GM18873 (cell line): ENCODE results near the gene ADD1.

ENCODE experiments used
- ATAC-seq: cut with Tn5 transposase; IDR thresholded peaks from one replicate; pipeline ENCODE4 v1.9.1; 2021; ENCODE audit warnings: mild to moderate bottlenecking, moderate library complexity, moderate number of reproducible peaks; ENCODE audit not compliant: unreplicated experiment, low FRiP score

The ADD1 gene

GRCh38 chr4:2820216-2820982 lies 23.2 kb upstream of the ADD1 start:
- no peak for ATAC-seq

DNA sequence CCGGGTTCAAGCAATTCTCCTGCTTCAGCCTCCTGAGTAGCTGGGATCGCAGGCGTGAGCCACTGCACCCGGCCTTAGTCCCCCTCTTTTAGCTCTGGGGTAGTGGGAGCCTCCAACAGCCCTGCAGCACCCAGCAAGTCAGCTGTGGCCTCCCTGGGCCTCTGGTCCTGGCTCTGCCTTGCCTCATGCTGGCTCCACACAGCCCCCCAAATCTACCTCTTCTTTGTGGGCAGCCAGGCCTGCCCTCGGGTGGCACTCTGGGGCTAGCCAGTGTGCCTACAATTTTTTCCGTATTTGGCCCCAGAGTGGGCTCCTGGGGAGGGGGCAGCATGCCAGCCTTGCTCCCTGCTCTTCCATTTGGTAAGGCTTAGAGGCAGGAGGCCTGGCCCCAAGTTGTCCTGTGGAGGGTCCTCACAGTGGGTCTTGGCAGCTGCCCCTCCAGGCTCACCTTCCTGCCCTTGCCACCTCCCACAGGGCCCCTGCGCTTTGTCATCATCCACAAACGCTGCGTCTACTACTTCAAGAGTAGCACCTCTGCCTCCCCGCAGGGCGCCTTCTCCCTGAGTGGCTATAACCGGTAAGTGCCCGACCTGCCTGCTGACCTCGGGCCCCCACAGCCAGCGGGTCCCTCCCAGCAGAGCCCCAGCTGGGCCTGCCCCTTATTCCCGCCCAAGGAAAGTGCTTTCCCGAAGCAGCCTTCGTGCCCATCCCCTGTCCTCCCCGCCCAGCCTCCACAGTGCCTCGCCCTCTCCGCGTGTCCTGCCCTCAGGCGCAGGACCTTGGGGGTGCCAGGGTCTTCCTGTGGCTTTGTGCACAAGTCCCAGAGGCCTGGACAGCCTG lies 21.0 kb upstream of the ADD1 start:
- ATAC-seq: no peak

DNA sequence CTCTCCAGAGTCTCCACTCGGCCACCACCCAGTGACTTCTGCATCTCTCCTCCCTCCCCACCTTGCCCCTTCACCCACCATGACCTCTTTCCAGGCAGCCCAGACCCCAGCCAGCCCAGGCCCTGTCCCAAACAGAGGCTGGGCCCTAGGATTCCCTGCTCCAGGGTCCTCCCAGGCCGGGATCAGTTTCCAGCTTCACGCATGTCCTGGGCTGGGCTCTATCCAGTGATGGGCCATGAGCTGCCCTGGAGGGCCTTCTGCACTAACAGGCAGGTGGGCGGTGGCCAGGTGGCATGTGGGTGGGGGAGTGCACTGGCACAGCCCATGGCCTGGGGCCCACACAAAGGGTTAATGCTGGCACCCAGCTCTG lies 20.4 kb upstream of the ADD1 start:
- ATAC-seq: no peak

DNA sequence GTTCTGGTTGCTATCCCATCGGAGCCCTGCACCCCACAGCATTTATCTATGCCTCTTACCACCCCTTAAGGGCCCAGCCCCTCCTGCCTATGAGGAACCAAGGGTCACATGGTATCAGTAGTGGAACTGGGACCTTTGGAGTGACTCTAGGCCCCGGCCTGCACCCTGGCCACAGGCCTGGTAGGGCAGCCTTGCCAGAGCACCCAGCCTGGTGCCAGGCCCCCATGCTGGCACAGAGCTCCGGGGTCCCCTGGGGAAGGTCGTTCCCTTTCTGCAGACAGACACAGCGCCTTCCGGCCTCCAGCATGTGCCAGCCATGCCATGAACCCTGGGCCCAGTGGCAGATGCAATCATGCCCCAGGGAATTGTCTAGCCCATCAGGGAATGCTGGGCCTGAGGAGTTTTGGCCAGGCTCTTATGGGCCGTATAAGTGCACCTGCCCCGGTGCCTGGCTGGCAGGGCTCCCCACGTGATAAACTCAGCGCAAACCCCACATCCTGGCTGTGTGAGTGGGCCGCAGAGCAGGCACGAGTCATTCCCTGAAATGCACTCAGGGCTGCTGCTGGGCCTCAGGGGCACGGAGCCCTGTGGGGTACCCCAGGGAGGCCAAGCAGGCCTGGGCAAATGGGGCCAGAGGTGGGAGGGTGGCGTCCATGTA lies 19.8 kb upstream of the ADD1 start:
- no peak for ATAC-seq

DNA sequence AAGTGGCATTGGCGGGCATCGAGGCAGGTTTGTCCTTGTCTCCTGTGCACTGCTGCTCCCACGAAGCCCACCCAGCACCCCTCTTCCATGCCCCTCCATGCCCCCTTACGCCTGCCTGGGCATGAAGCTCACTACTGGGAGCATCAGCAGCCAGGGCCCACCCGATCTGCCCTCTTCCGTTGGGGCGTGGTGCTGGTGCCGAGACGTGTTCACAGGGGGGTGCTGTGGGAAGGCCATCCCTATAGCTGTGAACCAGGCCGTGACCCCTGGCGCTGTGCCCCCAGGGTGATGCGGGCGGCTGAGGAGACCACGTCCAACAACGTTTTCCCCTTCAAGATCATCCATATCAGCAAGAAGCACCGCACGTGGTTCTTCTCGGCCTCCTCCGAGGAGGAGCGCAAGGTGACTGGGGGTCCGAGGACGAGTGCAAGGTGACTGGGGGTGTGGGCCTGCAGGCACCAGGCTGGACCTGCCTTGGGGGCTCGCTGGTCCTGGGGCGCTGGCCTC lies 19.3 kb upstream of the ADD1 start:
- no peak for ATAC-seq

DNA sequence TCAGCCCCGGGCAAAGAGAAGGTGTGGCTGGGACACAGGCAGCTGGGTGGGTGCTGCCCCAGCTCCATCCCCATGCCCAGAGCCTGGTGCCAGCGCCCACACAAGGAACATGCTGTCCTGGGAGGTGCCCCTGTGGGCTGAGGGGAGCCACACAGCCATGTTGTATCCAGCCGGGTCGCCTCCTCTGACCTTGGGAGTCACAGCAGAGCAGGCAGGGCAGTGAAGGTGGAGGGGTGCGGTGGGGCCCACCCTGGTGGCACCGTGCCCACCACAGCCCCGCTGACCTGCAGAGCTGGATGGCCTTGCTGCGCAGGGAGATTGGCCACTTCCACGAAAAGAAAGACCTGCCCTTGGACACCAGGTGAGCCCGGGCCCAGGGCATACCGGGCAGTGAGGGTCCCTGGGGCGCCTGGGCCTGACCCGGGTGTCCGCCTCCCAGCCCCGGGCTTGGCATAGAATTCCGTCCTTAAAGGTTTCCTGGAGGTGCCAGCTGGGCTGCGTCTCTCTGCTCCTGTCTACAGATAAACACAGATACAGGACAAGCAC lies 18.7 kb upstream of the ADD1 start:
- ATAC-seq: no peak

GRCh38 chr4:2825740-2826139 lies 17.9 kb upstream of the ADD1 start:
- ATAC-seq: no peak

DNA sequence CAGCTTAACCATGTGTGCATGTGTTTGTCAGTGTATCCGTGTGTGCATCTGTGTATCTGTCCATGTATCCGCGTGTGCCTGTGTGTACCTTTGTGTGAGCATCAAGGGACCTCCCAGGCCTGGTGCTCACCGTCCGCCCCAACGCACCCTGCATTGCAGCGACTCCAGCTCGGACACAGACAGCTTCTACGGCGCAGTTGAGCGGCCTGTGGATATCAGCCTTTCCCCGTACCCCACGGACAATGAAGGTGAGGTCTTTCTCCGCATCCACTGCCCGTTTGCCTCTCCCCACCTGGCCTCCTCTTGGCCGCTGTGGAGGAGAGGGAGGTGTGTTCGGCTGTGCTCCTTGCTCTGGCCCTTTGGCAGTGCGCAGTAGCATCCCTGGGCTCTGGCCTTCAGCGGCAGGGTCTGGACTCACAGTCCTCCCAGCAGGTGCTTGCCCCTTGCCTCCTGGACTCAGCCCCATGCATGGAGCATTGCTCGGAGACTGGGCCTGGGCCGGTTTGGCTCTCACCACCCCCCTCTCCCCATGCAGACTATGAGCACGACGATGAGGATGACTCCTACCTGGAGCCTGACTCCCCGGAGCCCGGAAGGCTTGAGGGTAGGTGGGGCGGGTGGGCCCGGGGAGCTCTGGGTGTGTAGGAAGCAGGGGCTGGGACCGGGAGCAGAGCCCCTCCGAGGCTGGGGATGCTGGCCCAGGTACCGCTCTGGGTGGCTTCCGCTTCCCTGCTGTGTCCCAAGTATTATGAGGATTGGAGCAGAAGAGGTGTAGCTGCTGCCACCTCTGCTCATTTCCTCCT lies 16.4 kb upstream of the ADD1 start:
- ATAC-seq: no peak

GRCh38 chr4:2827874-2828751 lies 15.5 kb upstream of the ADD1 start:
- no peak for ATAC-seq

DNA sequence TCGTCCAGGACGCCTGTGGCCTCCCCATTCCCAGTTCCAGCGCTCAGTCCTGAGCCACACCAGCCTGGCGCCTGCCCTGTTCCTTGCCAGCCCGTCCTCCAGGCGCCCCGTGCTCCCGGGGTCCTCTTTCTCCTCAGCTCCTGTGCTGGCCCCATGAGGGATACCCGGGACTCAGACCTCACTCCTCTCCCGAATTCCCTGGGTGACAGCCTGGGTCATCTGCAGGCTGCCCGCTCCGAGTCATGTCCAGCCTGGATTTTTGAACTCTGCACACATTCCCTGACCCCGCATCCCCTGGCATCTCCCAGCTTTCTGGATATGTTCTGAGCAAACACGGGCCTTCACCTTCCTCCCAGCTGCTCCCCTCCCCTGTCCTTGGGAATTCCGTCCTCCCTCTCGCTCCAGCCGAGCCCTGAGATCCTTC lies 14.9 kb upstream of the ADD1 start:
- ATAC-seq: no peak

GRCh38 chr4:2829321-2829932 lies 14.2 kb upstream of the ADD1 start:
- no peak for ATAC-seq

- ATAC-seq: no peak
These were observed 13.7 kb upstream of the ADD1 start for GRCh38 chr4:2829933-2830451.

DNA sequence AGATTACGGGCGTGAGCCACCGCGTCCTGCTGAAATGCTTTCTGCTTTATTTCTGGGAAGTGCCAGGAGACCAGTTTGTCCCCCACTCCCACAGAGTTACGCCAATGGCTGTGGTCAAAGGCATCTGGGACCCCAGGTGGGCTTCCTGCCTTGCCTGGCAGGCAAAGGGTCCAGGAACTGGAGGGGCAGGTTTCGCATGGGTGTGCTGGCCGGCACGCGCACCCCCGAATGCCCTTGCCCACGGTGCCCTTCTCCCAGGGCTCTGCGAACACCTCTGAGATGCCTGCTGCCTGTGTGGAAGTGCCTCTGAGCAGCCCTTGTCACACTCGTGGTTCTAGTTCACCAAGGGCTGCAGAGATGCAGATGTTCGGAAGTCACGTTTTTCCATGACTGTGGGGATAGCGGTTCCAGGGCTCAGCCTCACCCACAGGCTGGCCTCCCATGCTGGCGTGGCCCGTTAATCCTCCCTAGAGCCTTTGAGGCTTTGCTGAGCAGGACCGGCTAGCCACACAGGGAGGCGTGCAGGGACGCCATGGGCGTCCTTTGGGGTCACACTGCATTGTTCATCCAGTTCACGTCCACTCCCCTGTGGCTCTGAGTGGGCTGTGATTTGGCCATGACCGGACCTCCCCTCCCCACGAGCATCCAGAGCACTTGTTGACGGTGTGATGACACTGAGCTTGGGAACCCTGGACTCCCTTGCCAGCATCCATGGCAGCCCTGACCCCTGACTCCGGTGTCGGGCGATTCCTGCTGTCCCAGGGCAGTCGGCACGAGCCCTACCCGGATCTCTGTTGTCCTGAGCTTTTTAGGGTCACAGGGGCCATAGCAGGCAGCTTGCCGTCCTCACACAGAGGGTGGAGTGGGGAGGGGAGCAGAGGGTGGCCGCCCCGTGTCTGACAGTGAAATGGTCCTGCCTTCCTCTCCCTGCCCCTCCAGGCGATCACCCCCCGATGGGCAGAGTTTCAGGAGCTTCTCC lies 12.7 kb upstream of the ADD1 start:
- ATAC-seq: no peak

DNA sequence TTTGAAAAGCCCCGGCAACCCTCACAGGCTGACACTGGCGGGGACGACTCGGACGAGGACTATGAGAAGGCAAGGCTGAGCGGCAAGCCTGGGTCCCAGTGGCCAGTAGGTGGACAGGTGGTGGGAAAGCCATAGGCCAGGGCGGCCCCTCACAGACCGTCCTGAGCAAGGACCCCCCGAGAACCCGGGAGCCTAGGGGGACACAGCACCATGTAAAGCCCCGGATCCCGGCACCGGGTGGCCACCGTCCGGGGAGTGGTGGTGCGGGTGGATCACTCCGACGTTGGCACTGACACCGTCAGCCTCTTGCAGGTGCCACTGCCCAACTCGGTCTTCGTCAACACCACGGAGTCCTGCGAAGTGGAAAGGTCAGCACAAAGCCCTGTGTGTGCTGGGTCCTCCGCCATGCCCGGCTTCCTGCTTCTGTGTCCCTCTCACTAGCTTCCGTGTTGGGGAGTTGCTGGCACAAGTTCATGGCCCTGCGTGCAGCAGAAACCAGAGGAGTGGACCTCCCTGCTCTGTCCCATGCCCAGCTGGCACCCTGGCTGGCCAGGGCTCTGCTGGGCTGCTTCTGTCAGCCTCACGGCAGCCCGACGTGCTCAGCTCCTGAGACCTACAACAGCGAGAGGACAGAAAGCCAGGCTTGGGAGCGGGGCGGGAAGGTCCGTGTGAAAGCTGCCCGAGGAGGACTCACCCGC lies 11.9 kb upstream of the ADD1 start:
- ATAC-seq: no peak

- ATAC-seq: peak; percentile 58
These were observed 11.2 kb upstream of the ADD1 start for GRCh38 chr4:2832309-2832980.

DNA sequence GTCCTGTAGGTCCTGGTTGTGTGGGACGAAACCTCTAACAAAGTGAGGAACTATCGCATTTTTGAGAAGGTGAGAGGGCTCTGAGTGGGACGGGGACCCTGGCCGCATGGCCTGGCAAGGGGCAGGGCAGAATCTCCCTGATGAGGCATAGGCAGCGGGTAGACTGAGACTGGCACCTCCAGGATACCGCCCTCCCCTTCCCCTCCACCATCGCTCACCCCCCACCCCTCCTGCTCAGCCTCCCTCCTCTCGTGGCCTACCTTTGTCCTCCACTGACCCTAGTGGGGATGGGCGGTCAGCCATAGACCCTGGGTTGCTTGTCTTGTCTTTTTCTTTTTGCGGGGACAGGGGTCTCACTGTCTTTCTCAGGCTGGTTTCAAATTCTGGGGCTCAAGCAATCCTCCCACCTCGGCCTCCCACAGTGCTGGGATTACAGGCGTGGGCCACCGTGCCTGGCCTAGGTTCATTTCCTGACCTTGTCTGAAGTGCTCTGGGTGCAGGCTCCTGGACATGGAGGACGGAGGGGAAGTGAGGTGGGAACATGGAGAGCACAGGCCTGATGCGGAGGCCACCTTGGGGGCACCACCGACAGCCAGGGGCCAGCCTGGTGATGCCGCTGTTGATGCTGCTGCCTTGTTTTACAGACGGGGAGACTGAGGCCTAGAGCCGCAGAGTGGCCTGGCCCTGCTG lies 10.5 kb upstream of the ADD1 start:
- ATAC-seq: no peak
